Measurements from ENCODE around the gene FAM163B. TPM values are rescaled to one million over a fixed set of nuclear protein-coding genes. Genes with fewer than 3 reads are reported as not detected.

The FAM163B gene
- total RNA-seq, 2 donors from 2014 or later: not detected

DNA sequence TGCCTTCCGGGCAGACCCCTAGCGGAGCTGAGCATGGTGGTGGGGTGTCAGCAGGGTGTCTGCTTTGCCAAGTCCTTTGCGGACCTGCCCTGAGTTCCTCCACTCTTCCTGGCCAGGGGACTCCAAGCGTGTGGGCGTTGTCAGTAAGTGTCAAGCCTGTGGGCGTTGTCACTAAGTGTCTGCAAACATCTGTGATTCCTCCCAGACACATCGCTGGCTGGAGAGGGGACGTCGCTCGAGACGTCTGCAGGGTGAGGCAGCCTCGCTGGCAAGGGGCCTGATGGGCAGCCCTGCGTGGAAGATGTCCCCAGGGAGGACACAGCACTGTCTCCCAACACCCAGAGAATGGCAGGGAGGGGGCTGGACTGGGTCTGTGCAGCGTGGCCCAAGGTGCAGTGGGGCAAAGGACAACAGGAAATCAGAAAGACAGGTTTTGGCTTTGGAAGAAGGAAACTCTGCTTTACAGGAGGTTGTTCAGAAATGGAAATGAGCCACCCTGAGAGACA lies 45.8 kb downstream of the FAM163B start:
- no peak for ATAC-seq (ENCODE audit: insufficient number of reproducible peaks, low FRiP score, low read depth)
- TF ChIP-seq CTCF (IDR thresholded peaks at IDR 0.05): no peak

GRCh38 chr9:133562611-133563290 lies 46.4 kb downstream of the FAM163B start:
- no peak overlapping the region for H3K4me3 ChIP-seq
- H3K9me3 ChIP-seq: no peaks in the 10 kb centered on the region
- H3K27ac ChIP-seq: no peak overlapping the region
- no peaks in the 10 kb centered on the region for H3K36me3 ChIP-seq
- ATAC-seq (ENCODE audit: insufficient number of reproducible peaks, low FRiP score, low read depth) (no peak), DNase-seq (ENCODE audit: low spot score) (no peak)
- H3K27me3 ChIP-seq (replicated peaks; ENCODE audit: insufficient read depth): no peaks in the 10 kb centered on the region
- H3K4me1 ChIP-seq (ENCODE audit: control insufficient read depth in 1 of 2, low read depth in 2 of 2): peaks cover 10 to 49% of the 10 kb centered on the region in 2 donors
- no peak for TF ChIP-seq CTCF (IDR thresholded peaks at IDR 0.05)

More for the DNA sequence above, 45.8 kb downstream of the FAM163B start:
- H3K9me3 ChIP-seq: no peaks in the 10 kb centered on the region
- no peaks in the 10 kb centered on the region for H3K36me3 ChIP-seq
- peaks cover 6 to 43% of the 10 kb centered on the region in 2 donors for H3K4me1 ChIP-seq (ENCODE audit: control insufficient read depth in 1 of 2, low read depth in 2 of 2)
- H3K4me3 ChIP-seq: no peak overlapping the region
- no peak overlapping the region for H3K27ac ChIP-seq
- no peak for DNase-seq (ENCODE audit: low spot score)
- no peaks in the 10 kb centered on the region for H3K27me3 ChIP-seq (replicated peaks; ENCODE audit: insufficient read depth)

DNA sequence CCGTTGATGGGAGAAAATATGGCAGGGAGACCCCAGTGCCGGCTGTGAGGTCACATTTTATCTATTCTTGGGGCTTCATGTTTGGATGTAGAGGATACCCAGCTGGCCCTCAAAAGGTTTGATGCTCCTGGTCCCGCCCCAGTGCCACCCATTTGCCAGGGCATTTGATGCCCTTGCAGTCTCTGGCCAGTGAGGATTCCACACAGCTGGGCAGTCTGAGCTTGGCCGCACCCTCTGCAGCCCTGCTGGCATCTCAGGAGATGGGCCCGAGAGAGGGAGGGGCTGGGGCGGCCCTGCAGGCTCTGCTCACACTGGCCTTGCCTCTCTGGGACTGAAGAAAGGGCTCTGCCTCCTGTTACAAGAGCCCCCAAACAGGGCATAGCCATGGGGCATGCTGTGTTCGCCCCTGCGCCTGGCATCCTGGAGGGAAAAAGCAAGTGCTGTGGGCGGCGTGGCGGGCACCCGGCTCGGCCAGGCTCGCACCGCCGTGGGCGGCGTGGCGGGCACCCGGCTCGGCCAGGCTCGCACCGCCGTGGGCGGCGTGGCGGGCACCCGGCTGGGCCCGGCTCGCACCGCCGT lies 47.1 kb downstream of the FAM163B start:
- Histone ChIP-seq H3K27ac (no peak overlapping the region), H3K27me3 (replicated peaks; ENCODE audit: insufficient read depth) (no peaks in the 10 kb centered on the region), H3K36me3 (no peaks in the 10 kb centered on the region), H3K9me3 (no peaks in the 10 kb centered on the region), H3K4me3 (no peak overlapping the region), H3K4me1 (ENCODE audit: control insufficient read depth in 1 of 2, low read depth in 2 of 2) (peaks cover 10 to 52% of the 10 kb centered on the region in 2 donors)
- ATAC-seq (ENCODE audit: insufficient number of reproducible peaks, low FRiP score, low read depth) (no peak), DNase-seq (ENCODE audit: low spot score) (no peak)
- no peak for TF ChIP-seq CTCF (IDR thresholded peaks at IDR 0.05)

DNA sequence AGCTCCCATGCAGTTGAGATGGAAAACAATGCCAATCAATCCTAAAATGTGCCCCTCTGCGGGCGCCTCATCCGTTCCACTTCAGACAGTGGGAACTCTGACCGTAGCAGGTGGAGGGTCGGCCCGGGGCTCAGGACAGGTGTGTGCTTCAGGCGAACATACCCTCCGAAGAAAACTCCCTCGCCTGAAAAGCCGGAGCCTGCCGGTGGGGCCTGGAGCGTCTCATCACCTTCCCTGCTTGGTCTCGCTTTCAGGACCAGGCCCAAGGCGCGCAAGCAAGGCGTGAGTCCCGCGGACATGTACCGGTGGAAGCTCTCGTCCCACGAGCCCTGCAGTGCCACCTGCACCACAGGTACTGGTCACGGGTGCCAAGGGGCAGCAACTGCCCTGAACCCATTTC lies 48.2 kb downstream of the FAM163B start:
- peaks cover 10 to 49% of the 10 kb centered on the region in 2 donors for H3K4me1 ChIP-seq (ENCODE audit: control insufficient read depth in 1 of 2, low read depth in 2 of 2)
- TF ChIP-seq CTCF (IDR thresholded peaks at IDR 0.05): no peak
- no peak for DNase-seq (ENCODE audit: low spot score)

DNA sequence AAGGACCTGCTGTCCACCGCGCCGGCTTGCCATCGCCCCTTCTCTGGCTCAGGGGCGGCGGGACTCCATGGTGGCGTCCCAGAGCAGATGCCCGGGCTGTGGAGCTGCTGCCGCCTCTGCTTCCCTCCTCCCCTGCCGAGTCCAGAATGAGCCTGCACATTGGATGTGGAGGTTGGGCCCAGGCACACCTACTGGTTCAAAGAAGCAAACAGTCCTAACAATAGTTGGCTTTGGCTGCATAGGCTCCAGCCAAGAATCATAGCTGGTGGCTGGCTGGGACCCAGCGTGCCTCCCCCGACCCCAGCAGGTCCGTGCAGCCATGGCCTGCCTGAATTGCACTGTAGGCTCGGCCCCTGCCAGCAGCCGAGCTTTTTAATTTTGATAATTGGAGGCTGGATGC lies 48.9 kb downstream of the FAM163B start:
- H3K4me3 ChIP-seq: no peak overlapping the region
- no peak for DNase-seq (ENCODE audit: low spot score)
- H3K36me3 ChIP-seq: no peaks in the 10 kb centered on the region
- ATAC-seq (ENCODE audit: insufficient number of reproducible peaks, low FRiP score, low read depth): no peak
- no peaks in the 10 kb centered on the region for H3K27me3 ChIP-seq (replicated peaks; ENCODE audit: insufficient read depth)
- no peaks in the 10 kb centered on the region for H3K9me3 ChIP-seq
- H3K4me1 ChIP-seq (ENCODE audit: control insufficient read depth in 1 of 2, low read depth in 2 of 2): peaks cover 10 to 43% of the 10 kb centered on the region in 2 donors
- TF ChIP-seq CTCF (IDR thresholded peaks at IDR 0.05): no peak
- no peak overlapping the region for H3K27ac ChIP-seq

More for the DNA sequence above, 48.2 kb downstream of the FAM163B start:
- H3K4me3 ChIP-seq: no peak overlapping the region
- no peaks in the 10 kb centered on the region for H3K27me3 ChIP-seq (replicated peaks; ENCODE audit: insufficient read depth)
- ATAC-seq (ENCODE audit: insufficient number of reproducible peaks, low FRiP score, low read depth): no peak
- H3K36me3 ChIP-seq: no peaks in the 10 kb centered on the region
- no peaks in the 10 kb centered on the region for H3K9me3 ChIP-seq
- no peak overlapping the region for H3K27ac ChIP-seq
